Ishikawa (cell line): ENCODE measurements around the gene LHPP.

Experiments
- EGR1 ChIP-seq: IDR thresholded peaks from 2 replicates; pipeline ENCODE4 v1.6.1; 2012
- EP300 ChIP-seq: IDR thresholded peaks from 2 replicates; pipeline ENCODE4 v1.6.1; 2012; ENCODE audit warnings: borderline replicate concordance
- NFIC ChIP-seq: IDR thresholded peaks from 2 replicates; pipeline ENCODE4 v1.6.1; 2012
- TAF1 ChIP-seq: IDR thresholded peaks from 2 replicates; pipeline ENCODE4 v1.6.1; 2012; ENCODE audit warnings: low read depth, mild to moderate bottlenecking

DNA sequence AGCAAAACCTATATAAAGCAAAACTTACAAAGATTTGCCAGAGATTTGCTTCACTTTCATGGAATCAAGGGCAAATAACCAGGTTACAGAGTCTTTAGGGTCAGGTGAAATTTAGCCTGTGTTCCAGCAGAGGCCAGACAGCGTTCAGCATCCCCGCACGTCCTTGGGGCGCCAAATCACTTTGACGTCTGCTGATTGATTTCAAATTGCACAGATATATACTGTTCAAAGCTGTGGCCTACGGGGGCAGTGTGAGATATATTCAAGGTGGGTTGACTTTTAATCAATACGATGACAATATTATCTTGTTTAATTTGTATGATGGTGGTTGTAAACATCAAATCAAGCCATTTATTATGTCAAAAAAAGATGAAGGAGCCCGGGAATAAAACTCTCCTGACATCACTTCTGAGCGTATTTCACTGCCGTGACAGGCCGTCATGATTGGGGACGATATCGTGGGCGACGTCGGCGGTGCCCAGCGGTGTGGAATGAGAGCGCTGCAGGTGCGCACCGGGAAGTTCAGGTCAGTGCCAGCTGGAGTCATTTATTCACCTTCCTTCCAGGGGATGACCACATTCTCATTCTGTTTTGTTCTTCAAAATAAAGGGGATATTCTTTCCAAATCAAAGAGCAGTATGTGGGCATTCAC is 55.2 kb downstream of the LHPP start:
- TF ChIP-seq EGR1 (no peak), TAF1 (no peak), EP300 (no peak), NFIC (no peak)
